Tibial artery (tissue), 4 donors: ENCODE results near the gene CRB2.

ENCODE experiments used
- DNase-seq, 2 donors: peaks; one replicate each; pipeline ENCODE4 v3.0.0-alpha.2; 2019
- H3K27ac ChIP-seq, 2 donors: fragments of 200-600 bp; sonication (generic) in 1 of 2; 1 replicate in 1 of 2; 2 replicates in 1 of 2; pipeline ENCODE4 v1.5.1; 2018 to 2019; ENCODE audit warnings: mild to moderate bottlenecking in 1 of 2
- H3K27me3 ChIP-seq, 2 donors: fragments of 200-600 bp; sonication (generic) in 1 of 2; one replicate each; pipeline versions ENCODE4 v1.5.1 to v1.6.0; 2016 to 2019
- H3K36me3 ChIP-seq, 3 donors: fragments of 200-600 bp; sonication (generic) in 2 of 3; one replicate each; pipeline ENCODE4 v1.5.1; 2016 to 2019; ENCODE audit warnings: mild to moderate bottlenecking in 2 of 3
- H3K4me1 ChIP-seq, 4 donors: fragments of 200-600 bp; sonication (generic) in 2 of 4; 1 replicate in 3 of 4; 2 replicates in 1 of 4; pipeline ENCODE4 v1.5.1; 2016 to 2019
- H3K4me3 ChIP-seq, 2 donors: fragments of 200-600 bp; sonication (generic) in 1 of 2; 1 replicate in 1 of 2; 2 replicates in 1 of 2; pipeline ENCODE4 v1.5.1; 2018 to 2019; ENCODE audit warnings: mild to moderate bottlenecking in 2 of 2
- H3K9me3 ChIP-seq, 3 donors: fragments of 200-600 bp; sonication (generic) in 1 of 3; one replicate each; pipeline ENCODE4 v1.5.1; 2016 to 2019
- CTCF ChIP-seq, 2 experiments: fragments of 200-600 bp in 1 of 2; fragments of 450-650 bp in 1 of 2; IDR thresholded peaks; one replicate each; pipeline ENCODE4 v1.5.1; 2017 to 2019; ENCODE audit warnings: antibody characterized with exemption in 2 of 2, mild to moderate bottlenecking in 1 of 2, moderate library complexity in 1 of 2
- intact Hi-C: fragments of 100-400 bp; cut with DNase I; formaldehyde crosslinking; loops from one replicate; pipeline ENCODE4 v1.15.0; 2023; ENCODE audit warnings: low total_unique reads

The CRB2 gene

DNA sequence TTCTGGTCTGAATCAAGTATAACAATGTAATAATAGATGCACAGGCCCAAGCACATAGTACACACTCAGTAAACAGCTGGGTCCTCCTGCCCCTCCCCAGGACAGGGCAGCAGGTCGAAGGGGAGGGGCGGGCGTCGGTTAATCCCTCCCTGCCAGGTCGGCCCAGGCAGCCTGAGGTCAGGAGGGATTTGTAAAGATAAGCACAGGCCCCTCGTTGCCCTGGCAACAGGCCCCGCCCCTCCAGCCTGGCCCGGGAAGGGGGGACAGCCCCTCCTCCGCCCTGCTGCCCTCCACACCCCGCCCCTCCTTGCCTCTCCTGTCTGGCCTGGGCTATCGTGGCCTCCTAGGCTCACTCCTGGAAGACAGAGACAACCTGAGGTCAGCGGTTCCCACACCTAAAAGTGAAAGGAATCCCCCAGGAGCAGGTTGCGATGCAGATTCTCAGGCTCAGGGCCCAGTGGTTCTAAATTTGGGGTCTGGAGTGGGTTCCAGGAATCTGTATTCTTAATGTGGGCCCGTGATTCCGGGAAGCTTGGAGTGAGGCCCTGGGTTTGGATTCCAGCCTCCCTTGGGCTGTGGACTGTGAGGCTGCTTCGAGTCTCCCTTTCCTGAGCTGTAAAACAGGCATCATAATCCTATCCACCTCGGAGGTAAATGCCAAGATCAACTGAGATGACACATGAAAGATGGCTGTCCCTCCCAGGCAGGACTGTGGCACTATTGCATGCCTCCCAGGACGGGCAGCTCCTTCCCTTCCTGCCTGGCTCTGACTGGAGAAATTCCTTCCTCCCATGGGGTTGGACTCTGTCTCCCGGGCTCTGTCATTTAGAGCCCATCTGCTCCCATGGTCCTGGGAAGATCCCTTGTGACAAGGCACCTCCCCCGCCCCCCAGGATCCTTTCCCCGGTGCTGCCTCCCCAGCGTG lies 4.4 kb downstream of the CRB2 start:
- intact Hi-C loops = no loop called here
- no peak overlapping the region for H3K27ac ChIP-seq
- peaks cover 0 to 37% of the 10 kb centered on the region in 2 donors for H3K27me3 ChIP-seq
- H3K9me3 ChIP-seq = no peaks in the 10 kb centered on the region
- H3K4me3 ChIP-seq = no peak overlapping the region
- H3K36me3 ChIP-seq = no peaks in the 10 kb centered on the region
- no peak for DNase-seq
- no peak for TF ChIP-seq CTCF (IDR thresholded peaks at IDR 0.05)
- H3K4me1 ChIP-seq = no peaks in the 10 kb centered on the region

- no peak overlapping the region for H3K27ac ChIP-seq
- intact Hi-C loops = no loop called here
- no peak overlapping the region for H3K4me3 ChIP-seq
- no peaks in the 10 kb centered on the region for H3K36me3 ChIP-seq
- DNase-seq = no peak
- no peak for TF ChIP-seq CTCF (IDR thresholded peaks at IDR 0.05)
- H3K9me3 ChIP-seq = no peaks in the 10 kb centered on the region
- peaks cover 0 to 33% of the 10 kb centered on the region in 2 donors for H3K27me3 ChIP-seq
- no peaks in the 10 kb centered on the region for H3K4me1 ChIP-seq
Measured at GRCh38 chr9:123361086-123361730, 5.2 kb downstream of the CRB2 start.

GRCh38 chr9:123361731-123362510 lies 5.9 kb downstream of the CRB2 start:
- no peak for TF ChIP-seq CTCF (IDR thresholded peaks at IDR 0.05)
- Histone ChIP-seq H3K27me3 (peaks cover 0 to 31% of the 10 kb centered on the region in 2 donors), H3K4me3 (no peak overlapping the region), H3K36me3 (no peaks in the 10 kb centered on the region), H3K27ac (no peak overlapping the region), H3K4me1 (no peaks in the 10 kb centered on the region), H3K9me3 (no peaks in the 10 kb centered on the region)
- intact Hi-C loops = no loop called here
- DNase-seq = no peak

GRCh38 chr9:123362856-123363255 lies 6.9 kb downstream of the CRB2 start:
- DNase-seq = no peak
- Histone ChIP-seq H3K4me3 (no peak overlapping the region), H3K27ac (no peak overlapping the region), H3K4me1 (no peaks in the 10 kb centered on the region), H3K27me3 (peaks cover 0 to 33% of the 10 kb centered on the region in 2 donors), H3K36me3 (no peaks in the 10 kb centered on the region), H3K9me3 (no peaks in the 10 kb centered on the region)
- intact Hi-C loops = no loop called here
- TF ChIP-seq CTCF (IDR thresholded peaks at IDR 0.05) = no peak

DNA sequence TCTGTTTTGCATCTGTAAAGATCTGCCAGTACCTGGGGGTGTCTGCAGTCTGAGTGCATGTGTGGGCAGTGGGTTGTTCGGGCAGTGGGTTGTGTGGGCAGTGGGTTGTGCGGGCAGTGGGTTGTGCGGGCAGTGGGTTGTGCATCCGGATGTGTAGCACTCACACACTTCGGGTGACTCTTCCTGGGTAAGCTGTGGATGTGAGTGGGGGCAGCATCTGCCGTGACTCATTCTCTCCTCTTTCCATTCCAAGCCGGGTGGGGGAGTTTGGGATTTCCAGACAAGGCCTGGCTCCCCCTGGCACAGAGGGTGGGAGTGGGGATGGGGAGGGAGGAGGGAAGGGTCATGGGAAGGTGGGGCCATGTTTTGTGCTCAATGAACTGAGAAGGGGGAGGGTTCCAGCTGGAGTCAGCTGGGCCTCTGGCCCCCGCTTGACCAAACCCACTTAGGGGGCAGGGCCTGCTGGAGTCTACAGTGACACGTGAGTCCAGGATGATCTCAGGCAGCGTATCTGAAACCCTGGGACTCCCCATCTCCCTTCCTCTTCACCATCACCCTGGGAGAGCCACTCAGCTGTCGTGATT lies 8.3 kb downstream of the CRB2 start:
- H3K27me3 ChIP-seq = peaks cover 0 to 47% of the 10 kb centered on the region in 2 donors
- H3K9me3 ChIP-seq = no peaks in the 10 kb centered on the region
- no peaks in the 10 kb centered on the region for H3K36me3 ChIP-seq
- no peaks in the 10 kb centered on the region for H3K4me1 ChIP-seq
- intact Hi-C loops = no loop called here
- no peak for DNase-seq
- TF ChIP-seq CTCF (IDR thresholded peaks at IDR 0.05) = no peak
- H3K4me3 ChIP-seq = no peak overlapping the region
- H3K27ac ChIP-seq = no peak overlapping the region
